ENCODE data around the gene PCCB.

PCCB gene

DNA sequence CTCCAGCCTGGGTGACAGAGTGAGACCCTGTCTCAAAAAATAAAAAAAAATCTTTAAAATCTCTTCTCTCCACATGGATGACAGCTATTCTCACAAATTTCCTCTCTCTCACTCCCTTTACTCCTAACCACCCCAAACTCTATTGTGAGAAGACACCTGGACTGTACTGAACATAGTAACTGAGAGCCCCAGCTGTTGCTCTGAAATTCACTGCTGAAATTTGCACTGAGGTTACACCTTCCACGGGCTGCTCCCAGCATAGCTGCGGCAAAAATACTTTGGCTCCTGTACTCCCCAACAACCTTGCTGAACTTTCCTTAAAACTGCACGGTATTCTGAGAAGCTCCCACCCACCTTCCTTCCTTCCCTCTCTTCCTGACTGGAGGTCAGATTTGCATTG, 4.4 kb upstream of the PCCB start:
- H3K36me3 ChIP-seq (ENCODE audit: control insufficient read depth, low read depth, low read length) = no peaks in the 10 kb centered on the region
- H3K4me3 ChIP-seq (ENCODE audit: low read length) = no peak overlapping the region
- H3K9ac ChIP-seq (ENCODE audit: low read length) = no peak overlapping the region
- H3K9me3 ChIP-seq (ENCODE audit: control insufficient read depth, low read depth, low read length) = no peaks in the 10 kb centered on the region
- H3K4me1 ChIP-seq (ENCODE audit: control insufficient read depth, low read depth, low read length) = no peaks in the 10 kb centered on the region
- H3K27ac ChIP-seq (ENCODE audit: low read length) = no peak overlapping the region
- no peaks in the 10 kb centered on the region for H3K27me3 ChIP-seq (ENCODE audit: control insufficient read depth, insufficient read depth, low read length)

DNA sequence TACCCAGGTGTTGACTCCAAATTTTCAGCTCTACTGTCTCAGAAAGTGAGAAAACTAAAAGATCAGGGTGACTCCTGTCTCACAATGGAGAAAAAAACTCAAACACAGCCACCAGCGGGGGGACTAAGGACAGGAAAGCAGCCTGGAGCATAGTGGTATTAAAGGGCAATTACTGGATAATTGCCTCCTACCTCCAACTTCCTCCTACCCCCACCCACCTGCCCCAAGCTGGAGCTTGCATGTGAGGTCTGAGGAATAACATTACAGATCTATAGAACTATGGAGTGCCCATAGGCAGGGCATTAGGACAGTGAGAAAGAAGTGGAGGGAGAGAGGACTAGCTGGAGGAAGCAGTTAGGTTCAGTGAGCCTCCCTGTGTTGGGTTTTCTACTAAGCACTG, 2.7 kb upstream of the PCCB start:
- Histone ChIP-seq H3K36me3 (ENCODE audit: control insufficient read depth, low read depth, low read length) (no peaks in the 10 kb centered on the region), H3K27ac (ENCODE audit: low read length) (no peak overlapping the region), H3K27me3 (ENCODE audit: control insufficient read depth, insufficient read depth, low read length) (no peaks in the 10 kb centered on the region), H3K9me3 (ENCODE audit: control insufficient read depth, low read depth, low read length) (no peaks in the 10 kb centered on the region), H3K4me3 (ENCODE audit: low read length) (no peak overlapping the region), H3K4me1 (ENCODE audit: control insufficient read depth, low read depth, low read length) (peaks cover 5% of the 10 kb centered on the region), H3K9ac (ENCODE audit: low read length) (no peak overlapping the region)

DNA sequence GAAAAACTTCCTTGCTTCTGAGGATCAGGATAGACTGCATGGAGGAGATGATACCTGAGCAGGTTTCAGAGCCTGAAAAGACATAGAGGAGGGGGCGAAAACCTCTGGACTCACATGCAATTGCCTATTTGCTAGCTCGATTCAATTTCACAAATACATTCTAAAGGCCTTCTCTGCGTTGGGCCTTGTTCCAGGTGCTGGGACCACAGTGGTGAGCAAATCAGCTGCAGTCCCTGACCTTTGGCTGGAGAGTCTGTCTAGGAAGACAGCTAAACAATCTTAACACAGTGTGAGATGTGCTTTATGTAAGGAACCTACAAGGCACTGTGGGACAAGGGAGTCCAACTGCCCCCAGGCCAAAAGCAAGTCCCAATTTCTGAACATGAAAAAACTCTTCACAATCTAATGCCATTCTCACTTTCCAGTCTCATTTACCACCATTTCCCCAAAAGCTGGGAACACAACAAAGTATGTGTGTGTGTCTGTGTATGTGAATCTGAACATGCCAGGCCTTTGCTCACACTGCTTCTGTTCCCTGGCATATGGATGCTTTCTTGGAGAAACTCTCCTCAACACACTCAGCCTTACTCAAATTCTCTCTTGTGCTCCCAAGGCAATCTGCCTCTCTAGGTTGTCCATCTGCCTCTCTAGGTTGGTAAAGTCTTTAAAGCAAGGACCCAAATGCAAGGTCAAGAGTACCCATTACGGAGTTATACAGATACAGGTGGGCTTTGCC, 2.1 kb upstream of the PCCB start:
- Histone ChIP-seq H3K9me3 (ENCODE audit: control insufficient read depth, low read depth, low read length) (no peaks in the 10 kb centered on the region), H3K27ac (ENCODE audit: low read length) (no peak overlapping the region), H3K36me3 (ENCODE audit: control insufficient read depth, low read depth, low read length) (no peaks in the 10 kb centered on the region), H3K27me3 (ENCODE audit: control insufficient read depth, insufficient read depth, low read length) (no peaks in the 10 kb centered on the region), H3K9ac (ENCODE audit: low read length) (no peak overlapping the region), H3K4me1 (ENCODE audit: control insufficient read depth, low read depth, low read length) (peaks cover 5% of the 10 kb centered on the region), H3K4me3 (ENCODE audit: low read length) (no peak overlapping the region)

DNA sequence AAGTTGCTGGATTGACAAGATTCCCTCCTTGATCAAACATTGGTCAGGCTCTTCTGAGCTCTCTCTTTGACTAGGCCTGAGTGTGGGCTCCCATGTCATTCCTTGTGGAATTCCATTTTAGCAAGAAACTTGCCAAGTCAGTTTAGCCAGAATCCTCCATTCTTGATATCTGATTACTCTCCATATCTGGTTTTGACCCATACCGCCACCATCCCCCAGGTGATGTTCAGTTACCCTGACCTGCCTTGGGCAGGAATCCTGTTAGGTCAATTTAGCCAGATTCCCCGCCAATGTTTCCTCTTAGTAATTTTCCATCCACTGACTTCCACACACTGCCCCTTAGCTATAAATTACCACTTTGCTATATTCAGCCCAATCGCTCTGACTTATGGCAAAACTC, 1.0 kb upstream of the PCCB start:
- H3K27me3 ChIP-seq (ENCODE audit: control insufficient read depth, insufficient read depth, low read length) = no peaks in the 10 kb centered on the region
- H3K27ac ChIP-seq (ENCODE audit: low read length) = no peak overlapping the region
- H3K4me1 ChIP-seq (ENCODE audit: control insufficient read depth, low read depth, low read length) = peaks cover 5% of the 10 kb centered on the region
- no peak overlapping the region for H3K4me3 ChIP-seq (ENCODE audit: low read length)
- no peaks in the 10 kb centered on the region for H3K9me3 ChIP-seq (ENCODE audit: control insufficient read depth, low read depth, low read length)
- no peaks in the 10 kb centered on the region for H3K36me3 ChIP-seq (ENCODE audit: control insufficient read depth, low read depth, low read length)
- no peak overlapping the region for H3K9ac ChIP-seq (ENCODE audit: low read length)

DNA sequence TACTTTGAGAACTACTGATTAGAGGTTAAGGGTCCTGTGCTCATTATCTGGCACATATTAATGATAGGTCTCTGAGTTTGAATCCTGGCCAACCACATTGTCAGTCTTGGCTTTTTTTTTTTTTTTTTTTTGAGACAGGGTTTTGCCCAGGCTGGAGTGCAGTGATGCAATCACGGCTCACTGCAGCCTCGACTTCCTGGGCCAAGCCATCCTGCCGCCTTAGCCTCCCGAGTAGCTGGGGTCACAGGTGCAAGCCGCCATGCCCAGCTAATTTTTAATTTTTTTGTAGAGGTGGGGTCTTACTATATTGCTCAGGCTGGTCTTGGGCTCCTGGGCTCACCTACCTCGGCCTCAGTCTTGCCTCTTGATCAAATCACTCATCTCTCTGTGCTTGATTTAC, 547 bp upstream of the PCCB start:
- no peaks in the 10 kb centered on the region for H3K9me3 ChIP-seq (ENCODE audit: control insufficient read depth, low read depth, low read length)
- peaks cover 5% of the 10 kb centered on the region for H3K4me1 ChIP-seq (ENCODE audit: control insufficient read depth, low read depth, low read length)
- H3K27ac ChIP-seq (ENCODE audit: low read length) = peak overlapping the region; percentile 43
- no peaks in the 10 kb centered on the region for H3K36me3 ChIP-seq (ENCODE audit: control insufficient read depth, low read depth, low read length)
- no peaks in the 10 kb centered on the region for H3K27me3 ChIP-seq (ENCODE audit: control insufficient read depth, insufficient read depth, low read length)
- H3K4me3 ChIP-seq (ENCODE audit: low read length) = peak overlapping the region; percentile 80
- H3K9ac ChIP-seq (ENCODE audit: low read length) = peak overlapping the region; percentile 75

DNA sequence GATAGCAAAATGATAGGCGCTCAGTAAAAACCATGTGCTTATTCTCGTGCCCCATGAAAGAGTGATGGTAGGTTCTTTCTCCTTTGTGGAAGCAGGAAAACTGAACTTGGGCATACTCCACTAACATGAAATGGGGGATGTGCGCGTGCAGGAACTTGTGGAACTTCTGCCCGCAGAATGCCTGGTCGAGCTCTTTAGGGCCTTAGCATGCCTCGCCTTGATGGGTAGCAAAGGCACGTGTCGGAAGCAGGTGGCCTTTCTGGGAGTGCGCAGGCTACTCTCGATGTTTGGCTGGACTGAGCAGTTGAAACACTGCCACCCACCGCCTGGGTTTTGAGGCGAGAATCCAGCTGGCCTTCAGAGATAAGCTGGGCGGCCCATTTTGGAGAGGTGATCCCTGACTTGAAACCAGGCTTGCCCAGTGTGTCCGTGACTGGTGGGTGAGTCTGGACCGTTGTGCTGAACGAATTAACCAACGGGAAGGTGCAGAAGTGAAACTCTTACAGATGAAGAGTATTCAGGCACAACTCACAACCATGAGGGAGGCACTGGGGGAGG, 842 bp downstream of the PCCB start:
- Histone ChIP-seq H3K27ac (ENCODE audit: low read length) (peak overlapping the region; percentile 42), H3K4me1 (ENCODE audit: control insufficient read depth, low read depth, low read length) (peaks cover 5% of the 10 kb centered on the region)

DNA sequence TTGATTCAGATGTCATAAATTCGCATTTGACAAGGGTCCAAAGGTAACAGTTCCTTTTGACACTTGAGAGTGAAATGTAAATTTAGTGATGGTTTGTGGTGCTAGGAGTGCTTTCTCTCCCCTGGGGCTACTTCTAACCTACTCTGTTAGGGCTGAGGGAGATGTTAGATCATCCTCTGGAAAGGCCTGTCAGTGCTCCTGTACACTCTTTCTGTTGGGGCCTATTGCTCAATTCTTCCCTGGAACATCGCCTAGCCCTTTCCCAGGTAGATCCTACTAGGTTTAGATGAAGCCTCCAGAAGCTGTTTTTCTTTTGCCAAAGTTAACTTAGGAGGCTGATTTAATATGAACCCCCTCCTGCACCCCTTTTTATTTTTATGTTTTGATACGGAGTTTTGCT, 1.4 kb downstream of the PCCB start:
- Histone ChIP-seq H3K27ac (ENCODE audit: low read length) (no peak overlapping the region), H3K9me3 (ENCODE audit: control insufficient read depth, low read depth, low read length) (no peaks in the 10 kb centered on the region), H3K36me3 (ENCODE audit: control insufficient read depth, low read depth, low read length) (peaks cover 11% of the 10 kb centered on the region), H3K27me3 (ENCODE audit: control insufficient read depth, insufficient read depth, low read length) (no peaks in the 10 kb centered on the region), H3K9ac (ENCODE audit: low read length) (no peak overlapping the region), H3K4me1 (ENCODE audit: control insufficient read depth, low read depth, low read length) (peaks cover 5% of the 10 kb centered on the region), H3K4me3 (ENCODE audit: low read length) (peak overlapping the region; percentile 80)

More for the DNA sequence above, 842 bp downstream of the PCCB start:
- H3K9ac ChIP-seq (ENCODE audit: low read length) = peak overlapping the region; percentile 75
- H3K9me3 ChIP-seq (ENCODE audit: control insufficient read depth, low read depth, low read length) = no peaks in the 10 kb centered on the region
- peak overlapping the region; percentile 80 for H3K4me3 ChIP-seq (ENCODE audit: low read length)
- H3K36me3 ChIP-seq (ENCODE audit: control insufficient read depth, low read depth, low read length) = peaks cover 6% of the 10 kb centered on the region
- no peaks in the 10 kb centered on the region for H3K27me3 ChIP-seq (ENCODE audit: control insufficient read depth, insufficient read depth, low read length)

DNA sequence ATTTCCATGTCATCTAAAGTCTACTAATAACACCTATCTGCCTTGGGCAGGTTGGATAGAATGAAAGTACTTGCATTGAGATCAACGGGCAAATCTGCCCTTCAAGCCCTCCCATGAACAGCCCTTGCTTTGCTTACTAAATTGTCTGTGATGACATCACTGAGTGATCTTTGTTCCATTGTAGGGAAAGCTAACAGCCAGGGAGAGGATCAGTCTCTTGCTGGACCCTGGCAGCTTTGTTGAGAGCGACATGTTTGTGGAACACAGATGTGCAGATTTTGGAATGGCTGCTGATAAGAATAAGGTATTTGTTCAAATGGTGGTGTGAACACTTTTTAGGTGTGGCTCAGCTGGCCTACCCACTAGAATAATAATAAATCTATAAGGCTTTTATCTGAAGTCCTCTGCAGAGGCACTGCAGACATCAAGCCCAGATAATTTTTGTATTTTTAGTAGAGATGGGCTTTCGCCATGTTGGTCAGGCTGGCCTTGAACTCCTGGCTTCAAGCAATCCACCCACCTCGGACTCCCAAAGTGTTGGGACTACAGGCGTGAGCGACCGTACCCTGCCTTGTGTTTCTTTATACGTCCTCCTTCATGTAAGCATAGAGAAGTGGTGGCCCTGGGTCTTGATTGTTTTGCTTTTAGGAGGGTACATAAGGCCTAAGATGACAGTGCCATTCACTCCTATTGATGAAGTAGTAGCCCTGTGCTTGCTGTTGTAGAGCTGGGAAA, 5.7 kb downstream of the PCCB start:
- peaks cover 35% of the 10 kb centered on the region for H3K36me3 ChIP-seq (ENCODE audit: control insufficient read depth, low read depth, low read length)
- H3K9ac ChIP-seq (ENCODE audit: low read length) = no peak overlapping the region
- peaks cover 5% of the 10 kb centered on the region for H3K4me1 ChIP-seq (ENCODE audit: control insufficient read depth, low read depth, low read length)
- no peak overlapping the region for H3K27ac ChIP-seq (ENCODE audit: low read length)
- H3K27me3 ChIP-seq (ENCODE audit: control insufficient read depth, insufficient read depth, low read length) = no peaks in the 10 kb centered on the region
- H3K4me3 ChIP-seq (ENCODE audit: low read length) = no peak overlapping the region
- H3K9me3 ChIP-seq (ENCODE audit: control insufficient read depth, low read depth, low read length) = no peaks in the 10 kb centered on the region

DNA sequence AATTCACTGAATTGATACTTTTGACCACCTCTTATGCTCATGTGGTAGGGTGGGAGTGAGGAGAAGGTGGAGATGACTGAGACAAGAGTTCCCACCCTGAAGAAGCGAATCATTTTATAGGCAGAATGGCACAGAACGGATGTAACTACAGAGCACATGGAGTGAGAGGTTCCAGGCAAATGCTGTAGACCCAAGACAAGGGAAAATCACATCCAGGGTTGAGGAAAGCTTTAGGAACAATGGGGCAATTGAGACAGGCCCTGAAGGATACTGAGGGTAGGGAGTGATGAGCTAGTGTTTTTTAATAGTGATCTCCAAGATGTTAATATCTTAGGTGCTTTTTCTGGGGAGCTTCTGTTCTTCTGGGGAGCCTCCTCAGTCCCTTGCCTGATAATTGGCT, 8.1 kb downstream of the PCCB start:
- Histone ChIP-seq H3K27ac (ENCODE audit: low read length) (no peak overlapping the region), H3K4me1 (ENCODE audit: control insufficient read depth, low read depth, low read length) (no peaks in the 10 kb centered on the region), H3K9me3 (ENCODE audit: control insufficient read depth, low read depth, low read length) (no peaks in the 10 kb centered on the region), H3K9ac (ENCODE audit: low read length) (no peak overlapping the region), H3K4me3 (ENCODE audit: low read length) (no peak overlapping the region), H3K27me3 (ENCODE audit: control insufficient read depth, insufficient read depth, low read length) (no peaks in the 10 kb centered on the region), H3K36me3 (ENCODE audit: control insufficient read depth, low read depth, low read length) (peaks cover 54% of the 10 kb centered on the region)

DNA sequence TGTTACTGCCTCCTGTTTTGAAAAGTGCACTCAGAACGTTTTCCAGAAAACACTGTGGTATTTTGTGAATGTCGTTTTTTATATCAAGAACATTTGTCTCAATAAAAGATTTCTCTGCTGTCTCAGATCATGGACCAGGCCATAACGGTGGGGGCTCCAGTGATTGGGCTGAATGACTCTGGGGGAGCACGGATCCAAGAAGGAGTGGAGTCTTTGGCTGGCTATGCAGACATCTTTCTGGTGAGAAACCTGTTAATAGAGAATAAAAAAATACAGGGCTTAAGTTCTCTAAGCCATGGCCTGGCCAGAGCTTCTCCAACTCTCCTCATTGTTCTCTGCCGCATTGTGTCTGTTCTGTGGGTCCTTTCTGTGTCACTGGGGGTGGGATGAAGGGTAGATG, 11.7 kb downstream of the PCCB start:
- H3K9ac ChIP-seq (ENCODE audit: low read length) = no peak overlapping the region
- H3K27me3 ChIP-seq (ENCODE audit: control insufficient read depth, insufficient read depth, low read length) = no peaks in the 10 kb centered on the region
- peaks cover 40% of the 10 kb centered on the region for H3K36me3 ChIP-seq (ENCODE audit: control insufficient read depth, low read depth, low read length)
- H3K4me1 ChIP-seq (ENCODE audit: control insufficient read depth, low read depth, low read length) = no peaks in the 10 kb centered on the region
- no peaks in the 10 kb centered on the region for H3K9me3 ChIP-seq (ENCODE audit: control insufficient read depth, low read depth, low read length)
- no peak overlapping the region for H3K27ac ChIP-seq (ENCODE audit: low read length)
- no peak overlapping the region for H3K4me3 ChIP-seq (ENCODE audit: low read length)

DNA sequence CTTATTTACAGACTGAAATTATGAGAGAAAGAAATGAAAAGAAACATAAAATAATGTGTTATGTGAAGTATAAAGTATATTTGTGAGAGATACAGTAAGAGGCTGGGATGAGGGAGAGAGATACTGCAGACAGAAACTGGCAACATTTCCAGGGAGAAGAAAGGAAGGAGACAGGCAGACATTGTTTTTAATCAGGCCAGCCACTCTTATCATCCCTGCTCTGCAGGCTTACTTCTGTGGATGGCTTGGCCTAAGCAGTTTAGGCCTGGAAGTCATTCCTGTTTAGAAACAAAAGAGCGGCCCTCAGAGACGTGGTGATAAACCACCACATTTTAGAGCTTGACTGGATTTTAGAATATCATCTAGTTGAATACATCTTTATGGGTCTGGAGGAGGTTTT, 12.4 kb downstream of the PCCB start:
- Histone ChIP-seq H3K27ac (ENCODE audit: low read length) (no peak overlapping the region), H3K9ac (ENCODE audit: low read length) (no peak overlapping the region), H3K36me3 (ENCODE audit: control insufficient read depth, low read depth, low read length) (peaks cover 35% of the 10 kb centered on the region)

More for the DNA sequence above, 12.4 kb downstream of the PCCB start:
- H3K9me3 ChIP-seq (ENCODE audit: control insufficient read depth, low read depth, low read length) = no peaks in the 10 kb centered on the region
- no peaks in the 10 kb centered on the region for H3K27me3 ChIP-seq (ENCODE audit: control insufficient read depth, insufficient read depth, low read length)
- no peaks in the 10 kb centered on the region for H3K4me1 ChIP-seq (ENCODE audit: control insufficient read depth, low read depth, low read length)
- H3K4me3 ChIP-seq (ENCODE audit: low read length) = no peak overlapping the region

Data from iPS-18a (cell line).